SJSA1 (cell line): Measurements from ENCODE around the gene CACNA1S. TPM values are rescaled to one million over a fixed set of nuclear protein-coding genes. Genes with fewer than 3 reads are reported as not detected.

ENCODE experiments used
- DNase-seq, 2 experiments: peaks; one replicate each; pipeline ENCODE4 v3.0.0-alpha.2; 2015 to 2020; ENCODE audit warnings: low spot score in 2 of 2, low read depth in 1 of 2
- H3K27ac ChIP-seq: fragments of 250-450 bp; sonication (Bioruptor Pico); 2 replicates; pipeline ENCODE4 v1.5.1; 2020; ENCODE audit warnings: mild to moderate bottlenecking, moderate library complexity
- H3K27me3 ChIP-seq: fragments of 250-450 bp; sonication (Bioruptor Pico); replicated peaks from 2 replicates; pipeline ENCODE4 v1.5.1; 2020; ENCODE audit warnings: mild to moderate bottlenecking, moderate library complexity
- H3K36me3 ChIP-seq: fragments of 250-450 bp; sonication (Bioruptor Pico); 2 replicates; pipeline ENCODE4 v1.5.1; 2020; ENCODE audit warnings: mild to moderate bottlenecking
- H3K4me1 ChIP-seq: fragments of 250-450 bp; sonication (Bioruptor Pico); replicated peaks from 2 replicates; pipeline ENCODE4 v1.6.1; 2021; ENCODE audit warnings: mild to moderate bottlenecking
- H3K4me3 ChIP-seq: fragments of 250-450 bp; sonication (Bioruptor Pico); 2 replicates; pipeline ENCODE4 v1.5.1; 2020; ENCODE audit warnings: mild to moderate bottlenecking
- H3K9me3 ChIP-seq: fragments of 250-450 bp; sonication (Bioruptor Pico); replicated peaks from 2 replicates; pipeline ENCODE4 v1.5.1; 2020; ENCODE audit warnings: mild to moderate bottlenecking
- total RNA-seq: library from RNA; depleted of rRNA; stranded (reverse); fragments of >200 nt; shearing (Covaris generic); gene quantifications from 2 replicates; pipeline ENCODE4 v1.2.3, GENCODE V29; 2014

Gene CACNA1S
- total RNA-seq, 1 experiment from 2014 or later = not detected

DNA sequence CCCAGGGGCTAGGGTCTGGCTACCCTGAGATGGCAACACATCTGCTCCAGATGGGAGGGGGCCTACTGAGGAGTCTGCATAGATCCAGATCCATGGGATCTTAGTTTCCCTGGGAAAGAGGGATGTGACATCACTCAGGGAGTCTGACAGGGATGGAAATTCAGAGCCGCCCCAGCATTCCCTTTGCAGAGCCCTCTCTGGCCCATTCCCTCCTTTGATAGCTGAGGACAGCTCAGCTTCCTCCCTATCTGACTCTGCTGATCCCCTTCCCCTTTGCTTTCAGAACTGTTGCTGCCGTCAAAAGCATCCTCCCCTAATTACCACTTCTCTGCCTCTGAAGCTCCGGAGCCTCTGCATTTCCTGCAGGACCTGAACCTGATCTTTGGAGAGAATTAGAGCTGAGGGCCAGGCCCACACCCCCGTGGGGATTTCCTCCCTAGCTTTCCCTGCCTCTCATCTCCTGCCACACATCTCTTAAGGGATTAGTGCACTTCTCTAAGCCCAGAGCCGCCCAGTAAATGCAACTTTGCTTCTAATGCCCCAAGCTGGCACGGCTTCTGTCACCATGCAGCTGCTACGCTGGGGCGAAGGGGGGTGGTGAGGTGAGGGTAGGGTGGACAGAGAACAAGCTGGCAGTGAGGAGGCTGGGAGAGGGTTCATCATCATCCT lies 24.3 kb upstream of the CACNA1S start:
- no peak for DNase-seq
- Histone ChIP-seq H3K36me3 (peaks cover 52% of the 10 kb centered on the region), H3K4me3 (no peak overlapping the region), H3K27me3 (no peaks in the 10 kb centered on the region), H3K9me3 (no peaks in the 10 kb centered on the region), H3K4me1 (peaks cover 15% of the 10 kb centered on the region), H3K27ac (no peak overlapping the region)

DNA sequence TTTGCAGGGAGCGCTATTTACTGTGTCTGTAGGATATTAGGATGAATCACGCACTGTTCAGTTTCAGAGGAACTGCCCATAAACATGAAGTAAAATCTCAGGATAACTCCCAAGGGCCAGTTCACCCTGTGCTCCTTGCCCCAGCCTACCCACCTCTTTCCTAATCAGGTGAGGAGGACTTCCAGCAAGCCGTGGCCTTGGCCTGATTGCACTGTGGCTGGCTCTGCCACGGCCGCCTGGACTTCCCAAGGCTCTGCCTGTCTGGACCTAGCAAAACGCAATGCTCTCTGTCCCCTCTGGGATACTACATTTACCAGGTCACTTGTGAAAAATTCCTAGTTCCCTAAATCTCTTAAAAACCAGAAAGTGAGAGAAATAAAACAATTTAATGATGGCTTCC lies 22.2 kb upstream of the CACNA1S start:
- DNase-seq = no peak
- Histone ChIP-seq H3K9me3 (no peaks in the 10 kb centered on the region), H3K36me3 (peaks cover 35% of the 10 kb centered on the region), H3K27me3 (no peaks in the 10 kb centered on the region), H3K4me3 (no peak overlapping the region), H3K27ac (no peak overlapping the region), H3K4me1 (peaks cover 15% of the 10 kb centered on the region)

- H3K36me3 ChIP-seq = peaks cover 22% of the 10 kb centered on the region
- H3K27me3 ChIP-seq = no peaks in the 10 kb centered on the region
- H3K4me1 ChIP-seq = no peaks in the 10 kb centered on the region; the same call in 1 of the 2 replicates
- H3K27ac ChIP-seq = no peak overlapping the region
- no peak for DNase-seq
- no peaks in the 10 kb centered on the region for H3K9me3 ChIP-seq
- H3K4me3 ChIP-seq = no peak overlapping the region
These were observed 19.2 kb upstream of the CACNA1S start for GRCh38 chr1:201131398-201131797.

GRCh38 chr1:201128962-201129361 lies 16.7 kb upstream of the CACNA1S start:
- DNase-seq = no peak
- Histone ChIP-seq H3K27me3 (no peaks in the 10 kb centered on the region), H3K9me3 (no peaks in the 10 kb centered on the region), H3K4me1 (no peaks in the 10 kb centered on the region; the same call in 1 of the 2 replicates), H3K4me3 (no peak overlapping the region), H3K27ac (no peak overlapping the region), H3K36me3 (no peaks in the 10 kb centered on the region)

GRCh38 chr1:201128476-201128875 lies 16.2 kb upstream of the CACNA1S start:
- Histone ChIP-seq H3K27me3 (no peaks in the 10 kb centered on the region; the same call in 1 of the 2 replicates), H3K36me3 (no peaks in the 10 kb centered on the region), H3K27ac (no peak overlapping the region), H3K9me3 (no peaks in the 10 kb centered on the region), H3K4me1 (no peaks in the 10 kb centered on the region; the same call in 1 of the 2 replicates), H3K4me3 (no peak overlapping the region)
- DNase-seq = no peak

DNA sequence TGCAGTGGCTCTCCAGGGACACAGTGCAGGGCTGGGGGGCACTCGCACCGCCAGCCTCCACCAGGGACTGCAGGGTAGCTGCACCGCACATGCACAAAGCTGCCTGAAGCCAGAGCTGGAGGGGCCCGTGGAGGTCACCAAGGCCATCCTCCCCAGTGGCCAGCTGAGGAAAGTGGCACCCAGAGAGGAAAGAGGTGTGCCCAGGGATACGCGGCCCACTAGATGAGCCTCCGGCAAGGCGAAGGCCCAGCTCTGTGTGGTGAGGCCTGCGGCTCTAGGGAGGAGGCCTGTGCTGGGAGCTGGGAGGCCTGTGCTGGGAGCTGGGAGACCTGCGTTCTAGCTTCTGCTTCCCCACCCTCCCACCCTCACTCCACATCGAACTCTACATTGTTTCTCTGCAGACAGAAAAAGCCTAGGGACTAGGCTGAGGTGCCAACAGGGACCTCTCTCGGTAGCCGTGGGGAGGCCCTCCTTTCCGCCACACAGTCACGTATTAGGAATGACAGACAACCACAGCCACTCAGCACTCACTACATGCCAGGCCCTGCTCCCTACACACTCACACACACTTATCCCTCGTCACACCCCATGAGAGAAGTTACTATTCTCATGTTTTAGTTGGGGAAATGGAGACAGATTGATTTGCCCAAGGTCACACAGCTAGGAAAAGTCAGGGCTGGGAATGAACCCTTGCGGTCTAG lies 15.7 kb upstream of the CACNA1S start:
- H3K27ac ChIP-seq = no peak overlapping the region
- H3K9me3 ChIP-seq = no peaks in the 10 kb centered on the region
- H3K4me1 ChIP-seq = no peaks in the 10 kb centered on the region; the same call in 1 of the 2 replicates
- no peaks in the 10 kb centered on the region for H3K36me3 ChIP-seq
- H3K4me3 ChIP-seq = no peak overlapping the region
- peaks cover 5% of the 10 kb centered on the region for H3K27me3 ChIP-seq
- no peak for DNase-seq

DNA sequence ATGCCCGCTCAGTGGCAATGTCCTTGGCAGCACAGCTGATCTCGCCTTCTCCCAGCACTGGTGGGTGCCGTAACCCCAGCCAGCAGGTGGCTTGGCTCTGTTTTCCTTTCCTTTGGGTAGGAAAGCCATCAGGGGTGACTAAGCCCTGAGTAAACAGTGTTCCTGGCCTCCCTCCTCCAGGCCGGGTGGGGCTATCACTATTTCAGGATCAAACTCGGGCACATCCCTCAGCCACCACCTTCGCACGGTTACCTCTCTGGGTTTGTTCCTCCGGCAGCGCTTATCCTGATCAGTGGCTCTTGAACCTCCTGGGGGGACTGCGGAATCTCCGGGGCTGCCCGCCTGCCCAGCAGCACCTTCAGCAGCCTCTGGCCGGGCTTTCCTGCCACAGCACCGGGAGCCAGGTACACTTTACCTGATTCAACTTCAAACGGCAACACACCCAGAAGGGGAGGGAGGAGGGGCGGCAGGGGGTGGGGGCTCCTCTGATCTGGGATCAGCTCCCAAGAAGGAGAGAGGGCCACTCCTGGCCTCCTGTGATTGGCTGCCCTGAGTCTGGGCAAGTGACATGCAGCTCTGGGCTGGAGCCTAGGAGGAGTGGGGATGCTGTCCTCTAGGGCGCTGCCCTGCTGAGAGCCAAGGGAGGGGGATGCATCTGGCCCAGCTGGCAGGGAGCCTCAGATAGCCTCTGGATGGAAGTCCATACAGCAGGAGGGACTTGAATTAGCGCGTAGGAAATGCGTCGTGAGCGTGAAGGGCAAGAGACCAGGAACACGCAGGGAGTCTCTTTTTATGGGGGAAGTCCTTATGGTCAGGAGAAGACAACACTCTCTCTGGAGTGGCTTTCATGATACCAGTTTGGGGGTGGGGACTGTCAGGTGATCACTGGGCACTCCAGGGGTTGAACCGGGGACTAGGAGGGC lies 14.9 kb upstream of the CACNA1S start, which contains the start of gene ASCL5:
Gene ASCL5, minus strand, starts transcription at position 353 of the 923 bp plus-strand sequence. CDS start 11,812 bp downstream, outside the sequence.
- Histone ChIP-seq H3K4me1 (no peaks in the 10 kb centered on the region; the same call in 1 of the 2 replicates), H3K27me3 (peaks cover 9% of the 10 kb centered on the region), H3K9me3 (no peaks in the 10 kb centered on the region), H3K27ac (no peak within 1 kb of the TSS), H3K4me3 (no peak within 1 kb of the TSS), H3K36me3 (no peaks in the 10 kb centered on the region)
- DNase-seq = no peak

GRCh38 chr1:201126463-201126831 lies 14.2 kb upstream of the CACNA1S start:
- peaks cover 9% of the 10 kb centered on the region for H3K27me3 ChIP-seq
- DNase-seq = no peak
- no peak overlapping the region for H3K27ac ChIP-seq
- no peaks in the 10 kb centered on the region; the same call in 1 of the 2 replicates for H3K4me1 ChIP-seq
- no peaks in the 10 kb centered on the region for H3K36me3 ChIP-seq
- H3K9me3 ChIP-seq = no peaks in the 10 kb centered on the region
- no peak overlapping the region for H3K4me3 ChIP-seq

- Histone ChIP-seq H3K36me3 (no peaks in the 10 kb centered on the region), H3K4me1 (no peaks in the 10 kb centered on the region; the same call in 1 of the 2 replicates), H3K27me3 (peaks cover 9% of the 10 kb centered on the region), H3K27ac (no peak overlapping the region), H3K4me3 (no peak overlapping the region), H3K9me3 (no peaks in the 10 kb centered on the region)
- DNase-seq = no peak
These were observed 13.6 kb upstream of the CACNA1S start for GRCh38 chr1:201125800-201126199.

- H3K4me3 ChIP-seq = no peak overlapping the region
- H3K4me1 ChIP-seq = no peaks in the 10 kb centered on the region; the same call in 1 of the 2 replicates
- no peaks in the 10 kb centered on the region for H3K36me3 ChIP-seq
- no peak overlapping the region for H3K27ac ChIP-seq
- no peak for DNase-seq
- H3K9me3 ChIP-seq = no peaks in the 10 kb centered on the region
- H3K27me3 ChIP-seq = peaks cover 9% of the 10 kb centered on the region
These were observed 12.8 kb upstream of the CACNA1S start for GRCh38 chr1:201125019-201125418.

DNA sequence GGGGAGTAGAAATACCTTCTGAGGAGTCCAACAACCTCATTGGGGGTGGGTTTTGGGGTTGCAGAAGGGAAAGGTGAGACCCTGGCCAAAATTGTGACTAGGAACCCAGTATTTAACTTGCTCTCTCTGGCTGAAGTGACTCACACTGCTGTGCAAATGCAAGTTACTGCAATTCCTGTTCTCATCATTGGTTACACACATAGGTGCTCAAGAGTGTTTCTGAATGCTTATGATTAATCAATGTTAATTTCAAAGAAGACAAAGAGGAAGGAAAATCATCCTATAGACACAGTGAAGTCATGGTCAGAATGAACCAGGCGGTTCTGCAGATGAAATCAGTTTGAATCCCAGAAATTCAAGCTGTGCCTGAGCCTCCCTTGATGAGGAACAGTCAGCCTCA lies 11.6 kb upstream of the CACNA1S start:
- Histone ChIP-seq H3K9me3 (no peaks in the 10 kb centered on the region), H3K4me3 (no peak overlapping the region), H3K27me3 (peaks cover 9% of the 10 kb centered on the region), H3K4me1 (no peaks in the 10 kb centered on the region; the same call in 1 of the 2 replicates), H3K27ac (no peak overlapping the region), H3K36me3 (no peaks in the 10 kb centered on the region)
- no peak for DNase-seq

- Histone ChIP-seq H3K4me3 (no peak overlapping the region), H3K4me1 (no peaks in the 10 kb centered on the region; the same call in 1 of the 2 replicates), H3K27me3 (peaks cover 9% of the 10 kb centered on the region), H3K9me3 (no peaks in the 10 kb centered on the region), H3K27ac (no peak overlapping the region), H3K36me3 (no peaks in the 10 kb centered on the region)
- no peak for DNase-seq
These were observed 10.2 kb upstream of the CACNA1S start for GRCh38 chr1:201122321-201122957.
